ENCODE measurements around the gene GPC2. TPM values are rescaled to one million over a fixed set of nuclear protein-coding genes. Genes with fewer than 3 reads are reported as not detected.
"Not testable (repeated sequence)": the region's sequence is repeated elsewhere in the genome, so short reads cannot be mapped to it uniquely, and the experiment has no call there.

GPC2 gene, protein sequence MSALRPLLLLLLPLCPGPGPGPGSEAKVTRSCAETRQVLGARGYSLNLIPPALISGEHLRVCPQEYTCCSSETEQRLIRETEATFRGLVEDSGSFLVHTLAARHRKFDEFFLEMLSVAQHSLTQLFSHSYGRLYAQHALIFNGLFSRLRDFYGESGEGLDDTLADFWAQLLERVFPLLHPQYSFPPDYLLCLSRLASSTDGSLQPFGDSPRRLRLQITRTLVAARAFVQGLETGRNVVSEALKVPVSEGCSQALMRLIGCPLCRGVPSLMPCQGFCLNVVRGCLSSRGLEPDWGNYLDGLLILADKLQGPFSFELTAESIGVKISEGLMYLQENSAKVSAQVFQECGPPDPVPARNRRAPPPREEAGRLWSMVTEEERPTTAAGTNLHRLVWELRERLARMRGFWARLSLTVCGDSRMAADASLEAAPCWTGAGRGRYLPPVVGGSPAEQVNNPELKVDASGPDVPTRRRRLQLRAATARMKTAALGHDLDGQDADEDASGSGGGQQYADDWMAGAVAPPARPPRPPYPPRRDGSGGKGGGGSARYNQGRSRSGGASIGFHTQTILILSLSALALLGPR
- total RNA-seq, result 6.3 and 7.9 TPM in 2 replicates

GRCh38 chr7:100177045-100178001 is at the start of gene GPC2, which contains the start of gene STAG3:
TSS of gene GPC2 (minus strand) at chr7:100177381. CDS start at chr7:100177199, 182 bp downstream.
TSS of gene STAG3 (plus strand) at chr7:100177918. CDS start at chr7:100180557, 2,639 bp downstream.
- Mint-ChIP-seq H3K27ac (peak within 1 kb of the TSS; percentile 42), H3K27me3 (peaks cover 4% of the 10 kb centered on the region), H3K36me3 (ENCODE audit: low read depth) (peaks cover 7% of the 10 kb centered on the region), H3K4me3 (peak within 1 kb of the TSS; percentile 83), H3K4me1 (peaks cover 32% of the 10 kb centered on the region), H3K9me3 (peaks cover 4% of the 10 kb centered on the region)
- DNase-seq, result peak; percentile 99
- intact Hi-C loops (cut with micrococcal nuclease), result no loop called here

GRCh38 chr7:100224891-100225290 is 47.7 kb upstream of the GPC2 start:
- not testable (repeated sequence) for H3K27me3 Mint-ChIP-seq, H3K9me3 Mint-ChIP-seq, DNase-seq
- intact Hi-C loops (cut with micrococcal nuclease), result loop anchor here (5.0 kb wide), 1 partner anchor 98 kb away; the partner anchor contains the start of gene MBLAC1
- Mint-ChIP-seq H3K27ac (peak overlapping the region; percentile 81), H3K4me1 (peaks cover 34% of the 10 kb centered on the region), H3K36me3 (ENCODE audit: low read depth) (peaks cover 54% of the 10 kb centered on the region), H3K4me3 (peak overlapping the region; percentile 53)

GRCh38 chr7:100223376-100223927 is 46.3 kb upstream of the GPC2 start:
- peaks cover 54% of the 10 kb centered on the region for H3K36me3 Mint-ChIP-seq (ENCODE audit: low read depth)
- H3K27me3 Mint-ChIP-seq, H3K9me3 Mint-ChIP-seq, DNase-seq: not testable (repeated sequence)
- peak overlapping the region; percentile 99 for H3K27ac Mint-ChIP-seq
- peaks cover 45% of the 10 kb centered on the region for H3K4me1 Mint-ChIP-seq
- intact Hi-C loops (cut with micrococcal nuclease), result loop anchor here (5.0 kb wide), 1 partner anchor 96 kb away; the partner anchor contains the start of gene MBLAC1
- peak overlapping the region; percentile 96 for H3K4me3 Mint-ChIP-seq

GRCh38 chr7:100222445-100223132 is 45.4 kb upstream of the GPC2 start:
- H3K36me3 Mint-ChIP-seq (ENCODE audit: low read depth), result peaks cover 48% of the 10 kb centered on the region
- intact Hi-C loops (cut with micrococcal nuclease), result loop anchor here (5.0 kb wide), 1 partner anchor 95 kb away; the partner anchor contains the start of gene MBLAC1
- H3K4me3 Mint-ChIP-seq, result peak overlapping the region; percentile 96
- H3K4me1 Mint-ChIP-seq, result peaks cover 46% of the 10 kb centered on the region
- DNase-seq, result no peak
- H3K27ac Mint-ChIP-seq, result peak overlapping the region; percentile 99
- H3K27me3 Mint-ChIP-seq, result no peaks in the 10 kb centered on the region
- H3K9me3 Mint-ChIP-seq, result no peaks in the 10 kb centered on the region

DNA sequence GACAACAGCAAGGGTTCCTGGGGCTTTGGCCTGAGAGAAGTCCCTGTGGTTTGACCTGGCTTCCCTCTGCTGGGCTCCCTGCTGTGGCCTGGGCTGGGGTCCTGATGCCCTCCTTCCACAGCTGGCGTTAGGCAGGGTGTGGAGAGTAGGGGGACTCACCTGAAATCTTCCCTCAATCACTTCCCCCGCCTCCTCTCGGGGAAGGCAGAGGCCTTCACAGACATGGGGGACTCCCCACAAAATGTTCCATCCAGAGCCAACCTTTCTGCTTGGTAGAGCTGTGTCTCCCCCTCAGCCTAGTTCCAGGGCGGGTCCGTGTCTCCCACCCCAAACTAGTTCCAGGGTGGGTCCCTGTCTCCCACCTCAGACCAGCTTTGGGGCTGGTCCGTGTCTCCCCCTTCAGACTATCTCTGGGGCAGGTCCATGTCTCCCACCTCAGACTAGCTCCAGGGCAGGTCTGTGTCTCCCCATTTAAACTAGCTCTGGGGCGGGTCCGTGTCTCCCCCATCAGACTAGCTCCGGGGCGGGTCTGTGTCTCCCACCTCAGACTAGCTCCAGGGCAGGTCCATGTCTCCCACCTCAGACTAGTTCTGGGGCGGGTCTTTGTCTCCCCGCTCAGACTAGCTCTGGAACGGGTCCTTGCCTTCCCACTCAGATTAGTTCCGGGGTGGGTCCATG is 44.7 kb upstream of the GPC2 start:
- Mint-ChIP-seq H3K27me3 (no peaks in the 10 kb centered on the region), H3K36me3 (ENCODE audit: low read depth) (peaks cover 44% of the 10 kb centered on the region), H3K4me1 (peaks cover 51% of the 10 kb centered on the region), H3K9me3 (no peaks in the 10 kb centered on the region), H3K4me3 (peak overlapping the region; percentile 96), H3K27ac (peak overlapping the region; percentile 99)
- DNase-seq, result peak; percentile 63
- intact Hi-C loops (cut with micrococcal nuclease), result loop anchor here (1.0 to 5.0 kb wide), 4 partner anchors 13 to 207 kb away; partner anchors contain the start of genes LAMTOR4, MBLAC1, MEPCE and ZCWPW1

DNA sequence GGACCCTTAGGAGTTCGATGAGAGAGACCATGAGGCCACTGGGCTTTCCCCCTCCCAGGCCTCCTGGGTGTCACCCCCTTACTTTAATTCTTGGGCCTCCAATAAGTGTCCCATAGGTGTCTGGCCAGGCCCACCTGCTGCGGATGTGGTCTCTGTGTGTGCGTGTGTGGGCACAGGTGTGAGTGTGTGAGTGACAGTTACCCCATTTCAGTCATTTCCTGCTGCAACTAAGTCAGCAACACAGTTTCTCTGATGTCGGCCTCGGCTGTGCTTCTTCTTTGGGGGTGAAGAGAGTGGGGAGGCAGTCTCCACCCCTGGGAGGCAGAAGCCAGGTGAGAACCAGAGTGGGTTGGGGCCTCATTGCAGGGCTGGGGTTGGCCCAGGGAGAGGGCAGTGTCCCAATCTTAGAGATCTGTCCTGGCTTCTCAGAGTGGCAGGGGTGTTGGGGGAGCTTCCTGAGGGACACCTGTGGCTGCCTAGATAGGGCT is 44.1 kb upstream of the GPC2 start:
- Mint-ChIP-seq H3K4me1 (peaks cover 54% of the 10 kb centered on the region), H3K36me3 (ENCODE audit: low read depth) (peaks cover 44% of the 10 kb centered on the region), H3K27me3 (no peaks in the 10 kb centered on the region), H3K27ac (peak overlapping the region; percentile 99), H3K9me3 (no peaks in the 10 kb centered on the region), H3K4me3 (peak overlapping the region; percentile 96)
- intact Hi-C loops (cut with micrococcal nuclease), result loop anchor here (1.0 to 5.0 kb wide), 4 partner anchors 12 to 208 kb away; partner anchors contain the start of genes LAMTOR4, MBLAC1, MEPCE and ZCWPW1
- peak; percentile 92 for DNase-seq

DNA sequence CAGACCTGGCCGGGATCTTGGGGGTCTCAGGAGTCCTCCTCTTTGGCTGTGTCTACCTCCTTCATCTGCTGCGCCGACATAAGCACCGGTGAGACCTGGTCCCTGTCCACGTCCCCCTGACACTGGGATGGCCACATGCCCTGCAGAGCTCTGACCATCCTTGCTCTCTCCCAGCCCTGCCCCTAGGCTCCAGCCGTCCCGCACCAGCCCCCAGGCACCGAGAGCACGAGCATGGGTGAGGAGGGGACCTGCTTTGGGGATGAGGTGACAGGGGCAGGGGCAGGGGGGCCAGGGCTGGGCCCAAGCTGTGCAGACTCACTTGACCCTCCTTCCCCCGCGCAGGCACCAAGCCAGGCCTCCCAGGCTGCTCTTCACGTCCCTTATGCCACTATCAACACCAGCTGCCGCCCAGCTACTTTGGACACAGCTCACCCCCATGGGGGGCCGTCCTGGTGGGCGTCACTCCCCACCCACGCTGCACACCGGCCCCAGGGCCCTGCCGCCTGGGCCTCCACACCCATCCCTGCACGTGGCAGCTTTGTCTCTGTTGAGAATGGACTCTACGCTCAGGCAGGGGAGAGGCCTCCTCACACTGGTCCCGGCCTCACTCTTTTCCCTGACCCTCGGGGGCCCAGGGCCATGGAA is 43.5 kb upstream of the GPC2 start:
- intact Hi-C loops (cut with micrococcal nuclease), result loop anchor here (1.0 to 5.0 kb wide), 4 partner anchors 11 to 208 kb away; partner anchors contain the start of genes LAMTOR4, MBLAC1, MEPCE and ZCWPW1
- Mint-ChIP-seq H3K27ac (peak overlapping the region; percentile 99), H3K27me3 (no peaks in the 10 kb centered on the region), H3K4me3 (peak overlapping the region; percentile 96), H3K9me3 (no peaks in the 10 kb centered on the region), H3K4me1 (peaks cover 55% of the 10 kb centered on the region), H3K36me3 (ENCODE audit: low read depth) (peaks cover 41% of the 10 kb centered on the region)
- DNase-seq, result no peak

- peak within 1 kb of the TSS; percentile 96 for H3K4me3 Mint-ChIP-seq
- H3K9me3 Mint-ChIP-seq, H3K27me3 Mint-ChIP-seq: not testable (repeated sequence)
- intact Hi-C loops (cut with micrococcal nuclease), result loop anchor here (2.0 to 5.0 kb wide), 3 partner anchors 71 to 209 kb away; partner anchors contain the start of genes LAMTOR4, MBLAC1, MEPCE and ZCWPW1
- peak; percentile 82 for DNase-seq
- peaks cover 61% of the 10 kb centered on the region for H3K4me1 Mint-ChIP-seq
- peaks cover 42% of the 10 kb centered on the region for H3K36me3 Mint-ChIP-seq (ENCODE audit: low read depth)
- H3K27ac Mint-ChIP-seq, result peak within 1 kb of the TSS; percentile 99
Observed at GRCh38 chr7:100219801-100220585, 42.8 kb upstream of the GPC2 start, which contains the start of gene PVRIG. TSS of gene PVRIG (plus strand) at chr7:100219949. CDS start at chr7:100219971, 22 bp downstream.

GRCh38 chr7:100219271-100219737 is 42.1 kb upstream of the GPC2 start:
- intact Hi-C loops (cut with micrococcal nuclease), result no loop called here
- H3K27ac Mint-ChIP-seq, result peak overlapping the region; percentile 99
- peaks cover 36% of the 10 kb centered on the region for H3K36me3 Mint-ChIP-seq (ENCODE audit: low read depth)
- DNase-seq, result peak; percentile 77
- peak overlapping the region; percentile 96 for H3K4me3 Mint-ChIP-seq
- peaks cover 63% of the 10 kb centered on the region for H3K4me1 Mint-ChIP-seq
- H3K9me3 Mint-ChIP-seq, result no peaks in the 10 kb centered on the region
- H3K27me3 Mint-ChIP-seq, result no peaks in the 10 kb centered on the region

DNA sequence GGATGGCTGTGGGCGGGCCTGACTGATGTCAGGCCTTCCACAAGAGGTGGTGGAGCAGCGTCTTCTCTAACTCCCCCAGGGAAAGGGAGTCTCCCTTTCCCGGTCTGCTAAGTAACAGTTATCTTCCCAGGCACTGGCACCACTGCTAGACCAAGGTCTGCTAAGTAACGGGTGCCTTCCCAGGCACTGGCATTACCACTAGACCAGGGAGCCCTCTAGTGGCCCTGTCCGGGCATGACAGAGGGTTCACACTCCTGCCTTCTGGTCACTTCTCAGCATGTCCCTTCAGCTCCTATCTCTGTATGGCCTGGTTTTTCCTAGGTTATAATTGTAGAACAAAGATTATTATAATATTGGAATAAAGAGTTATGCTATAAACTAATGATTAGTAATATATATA is 40.8 kb upstream of the GPC2 start:
- peaks cover 29% of the 10 kb centered on the region for H3K36me3 Mint-ChIP-seq (ENCODE audit: low read depth)
- peak; percentile 91 for DNase-seq
- peak overlapping the region; percentile 96 for H3K27ac Mint-ChIP-seq
- intact Hi-C loops (cut with micrococcal nuclease); H3K9me3 Mint-ChIP-seq; H3K27me3 Mint-ChIP-seq: not testable (repeated sequence)
- peak overlapping the region; percentile 81 for H3K4me3 Mint-ChIP-seq
- peaks cover 60% of the 10 kb centered on the region for H3K4me1 Mint-ChIP-seq

GRCh38 chr7:100215895-100216294 is 38.7 kb upstream of the GPC2 start:
- Mint-ChIP-seq H3K27ac (peak overlapping the region; percentile 17), H3K36me3 (ENCODE audit: low read depth) (peaks cover 22% of the 10 kb centered on the region), H3K4me1 (peaks cover 57% of the 10 kb centered on the region), H3K9me3 (no peaks in the 10 kb centered on the region), H3K27me3 (no peaks in the 10 kb centered on the region), H3K4me3 (no peak overlapping the region)
- DNase-seq, result no peak
- intact Hi-C loops (cut with micrococcal nuclease), result no loop called here
